GM12878 (cell line): ENCODE results near the gene MRPS27.

Source experiments
- CHD2 ChIP-seq: IDR thresholded peaks from 2 replicates; pipeline ENCODE4 v1.6.1; 2011; ENCODE audit warnings: low read depth, low read length, improper control_type of control experiment, borderline replicate concordance
- CTCF ChIP-seq, 3 experiments: IDR thresholded peaks in 2 of 3; conservative IDR thresholded peaks in 1 of 3; 2 replicates each; pipeline ENCODE4 v1.5.1; 2011; ENCODE audit warnings: low read depth in 3 of 3, low read length in 3 of 3, mild to moderate bottlenecking in 3 of 3, control low read depth in 2 of 3, moderate library complexity in 2 of 3, inconsistent platforms in 1 of 3, mixed read lengths in 1 of 3; ENCODE audit not compliant: control insufficient read depth in 2 of 3, insufficient read depth in 1 of 3; ENCODE audit errors: extremely low read depth in 1 of 3
- E2F4 ChIP-seq: IDR thresholded peaks from 2 replicates; pipeline ENCODE4 v1.6.1; 2012; ENCODE audit warnings: low read depth, low read length, improper control_type of control experiment
- EP300 ChIP-seq, 2 experiments: fragments of 150-350 bp in 1 of 2; IDR thresholded peaks; 2 replicates each; pipeline ENCODE4 v1.6.1; 2011 to 2012; ENCODE audit warnings: low read depth in 2 of 2, low read length in 2 of 2, borderline replicate concordance in 1 of 2, improper control_type of control experiment in 1 of 2, inconsistent platforms in 1 of 2; ENCODE audit not compliant: control insufficient read depth in 1 of 2
- HDAC6 ChIP-seq: fragments of 200-600 bp; sonication (generic); IDR thresholded peaks from one replicate; pipeline ENCODE4 v1.8.0; 2017; ENCODE audit warnings: antibody characterized with exemption; ENCODE audit not compliant: unreplicated experiment
- JUND ChIP-seq: IDR thresholded peaks from 2 replicates; pipeline ENCODE4 v1.6.1; 2012; ENCODE audit warnings: low read depth, mild to moderate bottlenecking, low read length, improper control_type of control experiment, moderate library complexity
- NFYA ChIP-seq: IDR thresholded peaks from 2 replicates; pipeline ENCODE4 v1.6.1; 2011; ENCODE audit warnings: low read depth, mild to moderate bottlenecking, low read length, improper control_type of control experiment, borderline replicate concordance
- POLR2A ChIP-seq: IDR thresholded peaks from 2 replicates; pipeline ENCODE4 v1.6.1; 2011; ENCODE audit warnings: low read depth, mild to moderate bottlenecking, low read length
- POU2F2 ChIP-seq: IDR thresholded peaks from 3 replicates; pipeline ENCODE4 v1.6.1; 2011; ENCODE audit warnings: low read depth, mild to moderate bottlenecking, low read length, borderline replicate concordance
- RCOR1 ChIP-seq: conservative IDR thresholded peaks from 2 replicates; pipeline ENCODE4 v1.6.1; 2012; ENCODE audit warnings: low read depth, low read length, improper control_type of control experiment
- REST ChIP-seq: IDR thresholded peaks from 2 replicates; pipeline ENCODE4 v1.6.1; 2012; ENCODE audit warnings: mild to moderate bottlenecking, low read depth, low read length
- SP1 ChIP-seq: IDR thresholded peaks from one replicate; pipeline ENCODE4 v1.6.1; 2011; ENCODE audit warnings: low read depth, low read length
- YY1 ChIP-seq: IDR thresholded peaks from 2 replicates; pipeline ENCODE4 v1.6.1; 2011; ENCODE audit warnings: low read depth, mild to moderate bottlenecking, low read length
- ZBTB33 ChIP-seq: fragments of 450-650 bp; IDR thresholded peaks from 2 replicates; pipeline ENCODE4 v1.6.1; 2017; ENCODE audit warnings: mild to moderate bottlenecking

- no peak for TF ChIP-seq POU2F2
- TF ChIP-seq REST = no peak
- no peak for TF ChIP-seq SP1
- no peak for TF ChIP-seq CTCF (IDR thresholded peaks at IDR 0.05 in 2 of 3, conservative IDR thresholded peaks at IDR 0.05 in 1 of 3; ENCODE audit: control insufficient read depth in 2 of 3, extremely low read depth in 1 of 3, insufficient read depth in 1 of 3, low read depth in 3 of 3, low read length in 3 of 3)
- TF ChIP-seq JUND = no peak
- TF ChIP-seq CHD2 = no peak
- TF ChIP-seq EP300 (IDR thresholded peaks at IDR 0.05; ENCODE audit: borderline replicate concordance in 1 of 2, control insufficient read depth in 1 of 2, low read depth in 2 of 2, low read length in 2 of 2) = no peak
- no peak for TF ChIP-seq ZBTB33
- TF ChIP-seq NFYA = no peak
- no peak for TF ChIP-seq YY1
- TF ChIP-seq RCOR1 = no peak
- TF ChIP-seq E2F4 = no peak
- TF ChIP-seq POLR2A = no peak
- no peak for TF ChIP-seq HDAC6
Measured at GRCh38 chr5:72188166-72188565, 131.9 kb downstream of the MRPS27 start.
